Activated B cell treated with CpG ODN at 0.5 μM for 24 hours (primary cell): ENCODE results near the gene DBH. TPM values are rescaled to one million over a fixed set of nuclear protein-coding genes. Genes with fewer than 3 reads are reported as not detected.

Experiments
- ATAC-seq: fragments of 200-7000 bp; cut with Tn5 transposase; one replicate; pipeline ENCODE4 v1.10.0; 2021; ENCODE audit warnings: low read depth, mild to moderate bottlenecking, moderate library complexity
- CTCF ChIA-PET: fragments of 350-600 bp; sonication (Branson Sonifier 250); formaldehyde crosslinking; loops from one replicate; lab custom pipeline; 2021; ENCODE audit warnings: antibody characterized with exemption; lab: Charles Lee
- POLR2A ChIA-PET: fragments of 350-600 bp; sonication (Branson Sonifier 250); formaldehyde crosslinking; loops from one replicate; lab custom pipeline; 2021; ENCODE audit warnings: antibody characterized with exemption; lab: Charles Lee
- DNase-seq: peaks from one replicate; pipeline ENCODE4 v3.0.0; 2022
- H3K27ac Mint-ChIP-seq: one replicate; pipeline ENCODE4 v1.8.0; 2020; ENCODE audit warnings: mixed read lengths
- H3K27me3 Mint-ChIP-seq: one replicate; pipeline ENCODE4 v1.8.0; 2021; ENCODE audit warnings: mixed read lengths
- H3K36me3 Mint-ChIP-seq: one replicate; pipeline ENCODE4 v1.8.0; 2021; ENCODE audit warnings: low read depth, mixed read lengths
- H3K4me1 Mint-ChIP-seq: one replicate; pipeline ENCODE4 v1.8.0; 2021; ENCODE audit warnings: mixed read lengths
- H3K4me3 Mint-ChIP-seq: one replicate; pipeline ENCODE4 v1.8.0; 2020; ENCODE audit warnings: mild to moderate bottlenecking, mixed read lengths
- H3K9me3 Mint-ChIP-seq: one replicate; pipeline ENCODE4 v1.8.0; 2020; ENCODE audit warnings: mixed read lengths
- intact Hi-C: fragments of 100-400 bp; cut with micrococcal nuclease; formaldehyde crosslinking; loops from one replicate; pipeline ENCODE4 v1.15.1; 2024
- total RNA-seq: library from RNA; stranded (reverse); gene quantifications from 2 replicates; pipeline ENCODE4 v1.2.3, GENCODE V29; 2022
- TF ChIP-seq, protein P1 (sequence below): fragments of 200-600 bp; IDR thresholded peaks from one replicate; pipeline ENCODE4 v1.8.0; 2022; ENCODE audit warnings: antibody characterized with exemption, mild to moderate bottlenecking

The DBH gene
- total RNA-seq, 1 donor from 2014 or later: not detected

DNA sequence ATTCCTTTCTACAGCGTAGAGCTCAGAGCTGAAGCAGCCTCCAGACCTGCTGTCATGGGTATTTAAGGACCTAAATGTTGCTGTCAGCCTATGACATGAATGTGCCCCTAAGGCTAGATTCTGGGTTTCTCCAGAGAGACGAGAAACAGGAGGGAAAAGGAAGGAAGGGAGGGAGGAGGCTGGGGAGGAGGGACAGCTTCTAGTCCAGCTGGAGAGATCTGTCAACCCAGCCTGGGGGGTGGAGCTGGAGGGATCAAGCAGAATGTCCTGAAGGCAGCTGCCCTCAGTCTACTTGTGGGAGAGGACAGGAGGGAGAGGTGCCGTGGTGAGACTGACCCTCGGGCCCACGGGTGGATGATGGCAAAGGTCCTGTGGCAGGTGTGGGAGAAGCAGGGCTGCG lies 1.1 kb upstream of the DBH start:
- no peak overlapping the region for H3K27ac Mint-ChIP-seq
- TF ChIP-seq, protein P1, sequence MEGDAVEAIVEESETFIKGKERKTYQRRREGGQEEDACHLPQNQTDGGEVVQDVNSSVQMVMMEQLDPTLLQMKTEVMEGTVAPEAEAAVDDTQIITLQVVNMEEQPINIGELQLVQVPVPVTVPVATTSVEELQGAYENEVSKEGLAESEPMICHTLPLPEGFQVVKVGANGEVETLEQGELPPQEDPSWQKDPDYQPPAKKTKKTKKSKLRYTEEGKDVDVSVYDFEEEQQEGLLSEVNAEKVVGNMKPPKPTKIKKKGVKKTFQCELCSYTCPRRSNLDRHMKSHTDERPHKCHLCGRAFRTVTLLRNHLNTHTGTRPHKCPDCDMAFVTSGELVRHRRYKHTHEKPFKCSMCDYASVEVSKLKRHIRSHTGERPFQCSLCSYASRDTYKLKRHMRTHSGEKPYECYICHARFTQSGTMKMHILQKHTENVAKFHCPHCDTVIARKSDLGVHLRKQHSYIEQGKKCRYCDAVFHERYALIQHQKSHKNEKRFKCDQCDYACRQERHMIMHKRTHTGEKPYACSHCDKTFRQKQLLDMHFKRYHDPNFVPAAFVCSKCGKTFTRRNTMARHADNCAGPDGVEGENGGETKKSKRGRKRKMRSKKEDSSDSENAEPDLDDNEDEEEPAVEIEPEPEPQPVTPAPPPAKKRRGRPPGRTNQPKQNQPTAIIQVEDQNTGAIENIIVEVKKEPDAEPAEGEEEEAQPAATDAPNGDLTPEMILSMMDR: no peak
- ATAC-seq: no peak
- H3K4me1 Mint-ChIP-seq: no peaks in the 10 kb centered on the region
- H3K27me3 Mint-ChIP-seq: peaks cover 13% of the 10 kb centered on the region
- H3K36me3 Mint-ChIP-seq: no peaks in the 10 kb centered on the region
- H3K9me3 Mint-ChIP-seq: no peaks in the 10 kb centered on the region
- POLR2A ChIA-PET: no interaction called here
- no peak for DNase-seq
- CTCF ChIA-PET: no interaction called here
- no peak overlapping the region for H3K4me3 Mint-ChIP-seq
- intact Hi-C loops: no loop called here

DNA sequence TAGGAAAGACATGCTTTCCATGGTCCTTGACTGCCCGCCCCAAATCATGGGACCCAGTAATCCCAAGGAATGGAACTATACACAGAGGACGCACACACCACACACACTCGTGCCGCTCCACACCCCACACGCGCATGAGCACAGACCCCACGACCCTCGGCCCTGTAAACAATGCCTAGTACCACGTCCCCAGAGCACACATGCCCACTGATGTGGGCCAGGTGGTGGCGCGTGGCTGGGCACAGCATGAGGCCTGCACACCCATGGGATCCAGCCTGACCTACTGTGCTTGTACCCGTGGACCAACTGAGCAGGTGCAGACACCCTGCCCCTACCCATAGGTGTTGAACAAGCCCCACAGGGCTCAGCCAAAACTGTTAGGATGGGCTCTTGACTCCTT lies 739 bp downstream of the DBH start:
- intact Hi-C loops: no loop called here
- Mint-ChIP-seq H3K27ac (no peak overlapping the region), H3K9me3 (no peaks in the 10 kb centered on the region), H3K27me3 (peaks cover 23% of the 10 kb centered on the region), H3K36me3 (no peaks in the 10 kb centered on the region), H3K4me1 (no peaks in the 10 kb centered on the region), H3K4me3 (no peak overlapping the region)
- POLR2A ChIA-PET: no interaction called here
- CTCF ChIA-PET: no interaction called here
- ATAC-seq (no peak), DNase-seq (no peak)
- TF ChIP-seq, protein P1: no peak

DNA sequence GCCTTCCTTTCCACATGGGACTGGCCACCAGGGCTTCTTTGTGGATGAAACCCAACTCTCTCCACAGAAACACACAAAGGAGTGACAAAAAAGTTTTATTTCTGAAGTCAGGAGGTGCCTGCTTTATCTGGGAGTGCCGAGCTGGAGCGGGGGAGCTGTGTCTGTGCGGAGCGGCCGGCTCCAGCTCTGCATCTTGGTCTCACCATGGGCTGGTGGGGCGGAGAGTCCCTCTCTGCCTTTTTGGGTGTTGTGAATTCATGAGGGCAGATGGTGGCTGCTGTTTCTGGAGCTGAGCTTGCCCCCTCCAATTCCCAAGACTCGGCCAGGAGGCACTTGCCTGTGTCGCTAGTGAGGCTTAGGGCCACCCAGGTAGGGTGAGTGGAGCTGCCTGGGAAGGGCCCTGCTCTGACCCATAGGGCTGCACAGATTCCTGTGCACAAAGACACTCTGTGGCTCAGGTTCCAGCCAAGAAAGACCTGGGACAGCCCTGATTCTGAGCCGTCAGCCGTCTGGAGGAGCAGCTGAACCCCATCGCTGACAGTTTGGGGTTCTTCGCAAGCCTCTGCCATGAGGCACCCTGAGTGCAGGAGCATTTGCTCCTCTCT lies 1.4 kb downstream of the DBH start:
- H3K27me3 Mint-ChIP-seq: peaks cover 24% of the 10 kb centered on the region
- intact Hi-C loops: no loop called here
- H3K9me3 Mint-ChIP-seq: no peaks in the 10 kb centered on the region
- ChIA-PET POLR2A (no interaction called here), CTCF (no interaction called here)
- ATAC-seq: no peak
- no peaks in the 10 kb centered on the region for H3K36me3 Mint-ChIP-seq
- H3K27ac Mint-ChIP-seq: no peak overlapping the region
- DNase-seq: no peak
- no peaks in the 10 kb centered on the region for H3K4me1 Mint-ChIP-seq
- TF ChIP-seq, protein P1: no peak
- no peak overlapping the region for H3K4me3 Mint-ChIP-seq

DNA sequence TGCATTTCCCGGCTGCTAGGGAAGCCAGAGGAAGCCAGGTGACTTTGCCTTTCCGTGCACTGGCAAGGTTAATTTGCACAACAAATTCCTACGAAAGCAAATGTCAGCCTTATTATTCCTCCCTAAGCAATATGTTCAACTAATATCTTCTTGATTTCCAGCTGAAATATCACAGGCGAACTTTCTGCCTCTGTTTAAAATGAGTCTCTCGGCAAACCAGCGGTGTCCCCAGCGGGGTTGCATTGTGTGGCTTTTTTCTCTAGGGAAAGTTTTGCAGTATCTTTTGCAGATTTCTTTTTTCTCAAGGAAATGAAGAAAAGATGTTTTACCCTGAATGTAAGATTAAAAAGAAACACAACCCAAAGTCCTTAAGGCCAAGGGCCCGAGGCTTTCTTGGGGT lies 1.9 kb downstream of the DBH start:
- Mint-ChIP-seq H3K27me3 (peaks cover 21% of the 10 kb centered on the region), H3K36me3 (no peaks in the 10 kb centered on the region), H3K9me3 (no peaks in the 10 kb centered on the region), H3K4me3 (no peak overlapping the region), H3K4me1 (no peaks in the 10 kb centered on the region), H3K27ac (no peak overlapping the region)
- intact Hi-C loops: no loop called here
- no peak for DNase-seq
- ChIA-PET POLR2A (no interaction called here), CTCF (no interaction called here)
- TF ChIP-seq, protein P1: no peak
- ATAC-seq: no peak

DNA sequence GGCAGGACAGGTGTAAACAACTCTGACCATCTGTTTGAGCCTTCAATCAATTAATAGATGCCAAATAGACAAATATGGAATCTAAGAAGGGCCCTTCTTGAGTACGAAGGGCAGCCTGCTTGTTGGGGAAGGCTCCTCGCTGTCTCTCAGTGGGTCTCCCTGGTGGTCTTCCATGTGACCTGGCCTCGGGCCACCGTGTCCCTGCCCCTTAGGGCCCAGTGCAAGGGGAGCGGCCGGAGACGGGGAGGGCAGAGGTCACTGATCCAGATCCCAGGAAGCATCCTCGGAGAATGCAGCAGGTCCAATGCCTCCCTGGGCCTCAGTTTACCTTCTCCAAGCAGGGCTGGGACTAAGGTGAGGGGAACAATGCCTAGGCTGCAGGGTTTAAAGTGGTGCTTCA lies 2.5 kb downstream of the DBH start:
- TF ChIP-seq, protein P1: no peak
- no peaks in the 10 kb centered on the region for H3K4me1 Mint-ChIP-seq
- ATAC-seq (no peak), DNase-seq (no peak)
- H3K27me3 Mint-ChIP-seq: peaks cover 21% of the 10 kb centered on the region
- no peak overlapping the region for H3K4me3 Mint-ChIP-seq
- intact Hi-C loops: no loop called here
- ChIA-PET POLR2A (no interaction called here), CTCF (no interaction called here)
- no peak overlapping the region for H3K27ac Mint-ChIP-seq
- no peaks in the 10 kb centered on the region for H3K9me3 Mint-ChIP-seq
- no peaks in the 10 kb centered on the region for H3K36me3 Mint-ChIP-seq
